T-helper 2 cell treated with Interferon-gamma antibody and Interleukin-4, amounts not matched to agents 100 ng/mL and 5 ng/mL, for 36 hours (primary cell): ENCODE measurements around the gene ZNF627. TPM values are rescaled to one million over a fixed set of nuclear protein-coding genes. Genes with fewer than 3 reads are reported as not detected.
"Not testable (repeated sequence)": the region's sequence is repeated elsewhere in the genome, so short reads cannot be mapped to it uniquely, and the experiment has no call there.

Experiments
- intact Hi-C: fragments of 100-400 bp; cut with micrococcal nuclease; formaldehyde crosslinking; loops from one replicate; pipeline ENCODE4 v1.15.1; 2023
- total RNA-seq: library from RNA; stranded (reverse); gene quantifications from 2 replicates; pipeline ENCODE4 v1.2.3, GENCODE V29; 2022

The ZNF627 gene
- total RNA-seq, 1 donor from 2014 or later = 5.0 TPM

DNA sequence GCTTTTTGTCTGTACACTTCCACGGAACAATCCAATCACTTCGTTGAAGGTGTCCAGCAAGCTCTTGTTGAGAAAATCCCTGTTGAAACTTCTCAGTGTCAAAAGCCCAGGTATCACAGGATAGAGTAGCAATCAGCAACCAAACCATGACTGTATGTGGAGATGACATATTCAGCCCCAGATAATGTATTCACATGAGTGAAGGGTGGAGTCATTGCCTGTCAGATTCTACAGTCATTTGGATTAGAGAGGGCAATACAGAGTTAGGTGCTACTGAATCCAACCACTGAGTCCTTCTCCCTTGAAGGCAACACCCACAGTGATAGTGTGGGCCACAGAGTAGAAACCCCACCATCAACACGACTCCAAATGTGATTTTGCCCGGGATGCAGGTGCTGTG lies 23.3 kb downstream of the ZNF627 start:
- intact Hi-C loops = no loop called here

- intact Hi-C loops = not testable (repeated sequence)
Measured at GRCh38 chr19:11622401-11622800, 25.1 kb downstream of the ZNF627 start.

DNA sequence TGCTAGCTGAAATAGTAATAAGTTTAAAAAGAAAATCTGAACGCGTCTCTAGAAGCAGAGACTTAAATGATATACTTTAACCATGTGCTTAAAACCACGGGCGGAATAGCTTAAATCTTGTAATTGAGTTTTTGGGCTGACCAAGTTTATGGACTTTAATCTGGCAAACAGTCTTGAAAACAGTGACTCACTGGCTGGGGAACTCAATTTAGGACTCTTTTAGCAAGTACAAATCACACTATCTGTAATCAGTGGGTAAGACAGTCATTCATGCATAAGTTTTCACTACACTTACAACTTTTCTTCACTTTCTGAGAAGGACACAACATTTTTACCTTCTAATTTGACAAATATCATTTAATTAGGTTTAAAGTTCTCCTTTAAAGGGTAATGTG lies 26.8 kb downstream of the ZNF627 start:
- intact Hi-C loops = no loop called here

DNA sequence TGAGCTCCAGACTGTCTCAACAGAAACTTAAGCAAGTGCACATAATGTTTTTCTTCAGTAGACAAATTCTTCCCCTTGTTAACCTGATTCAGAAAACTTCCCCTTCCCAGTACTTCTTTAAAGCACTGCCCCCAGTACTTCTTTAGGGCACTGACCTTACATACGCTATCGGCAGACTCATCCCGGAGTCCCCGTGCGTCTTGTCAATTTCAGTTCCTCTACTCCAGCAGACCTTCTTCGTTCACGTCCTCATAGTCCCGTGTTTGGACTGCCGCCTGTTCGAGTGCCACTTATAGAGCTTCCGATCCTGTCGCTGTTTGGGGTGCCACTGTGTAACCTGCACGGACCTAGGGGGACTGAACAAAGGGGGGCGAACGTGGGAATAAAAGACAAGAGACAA lies 29.0 kb downstream of the ZNF627 start:
- intact Hi-C loops = no loop called here

- intact Hi-C loops = no loop called here
Measured at GRCh38 chr19:11633223-11633622, 35.9 kb downstream of the ZNF627 start.

DNA sequence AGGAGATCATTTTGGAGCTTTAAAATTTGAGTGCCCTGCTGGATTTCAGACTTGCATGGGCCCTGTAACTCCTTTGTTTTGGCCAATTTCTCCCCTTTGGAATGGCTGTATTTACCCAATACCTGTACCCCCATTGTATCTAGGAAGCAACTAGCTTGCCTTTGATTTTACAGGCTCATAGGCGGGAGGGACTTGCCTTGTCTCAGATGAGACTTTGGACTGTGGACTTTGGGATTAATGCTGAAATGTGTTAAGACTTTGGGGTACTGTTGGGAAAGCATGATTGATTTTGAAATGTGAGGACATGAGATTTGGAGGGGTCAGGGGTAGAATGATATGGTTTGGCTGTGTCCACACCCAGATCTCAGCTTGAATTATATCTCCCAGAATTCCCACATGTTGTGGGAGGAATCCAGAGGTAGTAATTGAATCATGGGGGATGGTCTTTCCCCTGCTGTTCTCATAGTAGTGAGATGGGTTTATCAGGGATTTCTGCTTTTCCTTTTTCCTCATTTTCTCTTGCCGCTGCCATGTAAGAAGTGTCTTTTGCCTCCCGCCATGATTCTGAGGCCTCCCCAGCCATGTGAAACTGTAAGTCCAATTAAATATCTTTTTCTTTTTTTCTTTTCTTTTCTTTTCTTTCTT lies 36.9 kb downstream of the ZNF627 start:
- intact Hi-C loops = not testable (repeated sequence)

GRCh38 chr19:11639245-11639601 lies 41.9 kb downstream of the ZNF627 start:
- intact Hi-C loops = loop anchor here (1.0 kb wide), 1 partner anchor 42 kb away; the partner anchor contains the start of gene ZNF627

DNA sequence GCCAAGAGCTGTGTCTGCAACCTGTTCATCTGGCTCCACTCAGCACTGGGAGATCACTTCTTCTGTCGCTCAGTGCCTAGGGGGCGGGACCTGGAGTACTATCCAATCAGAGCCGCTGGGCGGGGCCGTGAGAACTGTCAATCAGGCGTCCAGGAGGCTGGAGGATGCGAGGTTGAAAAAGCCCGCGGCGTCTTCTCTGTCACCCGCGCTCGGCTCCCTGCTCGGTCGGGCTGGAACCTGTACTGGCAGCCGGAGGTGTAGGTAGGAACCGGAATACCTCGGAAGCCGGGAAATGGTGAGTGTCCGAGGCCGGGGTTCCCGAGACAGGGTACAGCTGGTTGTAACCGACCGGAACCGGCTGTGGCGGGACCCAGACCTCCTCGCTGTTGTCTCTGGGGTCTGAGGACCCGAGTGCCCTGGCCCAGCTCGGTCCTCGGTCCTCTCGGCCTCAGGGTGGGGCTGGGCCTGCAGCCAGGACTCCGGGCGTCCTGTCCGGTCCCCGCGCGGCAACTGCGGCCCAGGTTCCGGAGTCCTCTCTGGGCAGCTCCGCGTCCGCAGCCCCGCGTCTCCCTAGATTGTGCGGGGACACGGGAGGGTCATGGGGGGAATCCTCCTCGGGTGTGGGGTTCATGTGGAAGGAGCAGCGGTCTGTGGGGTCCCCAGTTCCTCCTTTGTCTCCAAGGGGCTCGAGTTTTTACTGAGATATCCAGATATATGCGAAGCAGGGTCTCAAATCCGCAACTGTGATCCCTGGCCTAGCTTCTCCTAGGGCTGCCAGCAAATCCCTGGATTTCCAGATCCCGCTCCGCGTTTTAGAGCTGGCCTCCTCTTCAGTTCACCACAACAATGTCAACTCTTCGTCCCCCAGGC lies 42.6 kb downstream of the ZNF627 start:
- intact Hi-C loops = loop anchor here (1.0 kb wide), 1 partner anchor 43 kb away; the partner anchor contains the start of gene ZNF627

DNA sequence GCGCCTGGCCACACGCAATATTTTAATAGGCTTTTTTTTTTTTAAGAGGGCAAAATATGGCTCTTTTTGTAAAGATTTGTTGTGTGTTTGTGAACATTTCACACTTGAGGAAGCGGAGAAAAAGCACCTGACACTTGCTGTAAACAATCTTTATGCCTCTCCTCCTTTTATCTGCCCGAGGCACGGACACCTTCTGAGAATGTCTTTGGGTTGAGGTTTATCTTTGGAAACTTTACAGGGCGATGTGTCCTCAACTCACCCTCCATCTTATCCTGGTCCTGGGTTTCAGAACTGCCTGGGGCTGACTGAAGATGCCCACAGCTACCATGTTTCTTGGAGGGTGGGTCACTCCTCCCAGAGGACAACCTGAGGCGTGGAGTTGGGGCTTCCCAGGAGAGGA lies 44.0 kb downstream of the ZNF627 start:
- intact Hi-C loops = no loop called here

DNA sequence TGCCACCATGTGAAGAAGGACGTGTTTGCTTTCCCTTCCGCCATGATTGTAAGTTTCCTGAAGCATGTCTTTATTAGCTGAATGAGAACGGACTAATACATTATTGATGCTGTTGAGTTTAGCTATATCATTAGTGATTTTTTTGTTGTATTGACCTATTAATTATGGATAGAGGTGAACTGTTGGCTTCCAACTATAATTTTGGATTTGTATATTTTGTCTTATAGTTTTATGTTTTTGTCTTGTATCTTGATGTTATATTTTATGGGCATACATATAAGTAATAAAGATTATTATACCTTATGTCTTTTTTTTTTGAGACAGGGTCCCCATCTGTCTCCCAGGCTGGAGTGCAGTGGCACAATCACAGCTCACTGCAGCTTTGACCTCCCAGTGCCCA lies 45.6 kb downstream of the ZNF627 start:
- intact Hi-C loops = no loop called here

DNA sequence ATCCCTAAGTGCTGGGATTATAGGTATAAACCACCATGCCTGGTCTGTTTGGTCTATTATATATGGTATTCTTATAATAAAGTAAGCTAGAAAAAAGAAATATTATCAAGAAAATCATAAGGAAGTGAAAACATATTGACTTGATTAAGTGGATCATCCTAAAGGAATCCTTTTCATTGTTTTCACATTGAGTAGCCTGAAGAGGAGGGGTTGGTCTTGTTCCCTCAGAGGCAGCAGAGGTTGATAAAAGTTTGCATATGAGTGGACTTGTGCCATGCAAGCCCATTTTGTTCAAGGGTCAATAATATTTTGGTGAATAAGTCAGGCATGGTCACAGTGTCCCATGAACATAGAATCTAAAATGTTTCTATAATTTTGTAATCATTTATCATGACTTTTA lies 52.7 kb downstream of the ZNF627 start:
- intact Hi-C loops = no loop called here

DNA sequence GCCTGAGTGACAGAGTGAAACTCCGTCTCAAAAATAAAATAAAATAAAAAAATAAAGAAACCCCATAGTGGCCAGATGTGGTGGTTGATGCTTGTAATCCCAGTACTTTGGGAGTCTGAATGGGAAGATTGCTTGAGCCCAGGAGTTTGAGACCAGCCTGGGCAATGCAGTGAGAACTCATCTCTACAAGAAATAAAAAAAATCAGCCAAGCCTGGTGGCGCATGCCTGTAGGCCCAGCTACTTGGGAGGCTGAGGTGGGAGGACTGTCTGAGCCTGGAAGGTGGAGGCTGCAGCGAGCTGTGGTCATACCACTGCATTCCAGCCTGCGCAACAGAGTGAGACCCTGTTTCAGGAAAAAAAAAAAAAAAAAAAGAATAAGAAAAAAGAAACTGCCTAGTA lies 53.8 kb downstream of the ZNF627 start:
- intact Hi-C loops = no loop called here

DNA sequence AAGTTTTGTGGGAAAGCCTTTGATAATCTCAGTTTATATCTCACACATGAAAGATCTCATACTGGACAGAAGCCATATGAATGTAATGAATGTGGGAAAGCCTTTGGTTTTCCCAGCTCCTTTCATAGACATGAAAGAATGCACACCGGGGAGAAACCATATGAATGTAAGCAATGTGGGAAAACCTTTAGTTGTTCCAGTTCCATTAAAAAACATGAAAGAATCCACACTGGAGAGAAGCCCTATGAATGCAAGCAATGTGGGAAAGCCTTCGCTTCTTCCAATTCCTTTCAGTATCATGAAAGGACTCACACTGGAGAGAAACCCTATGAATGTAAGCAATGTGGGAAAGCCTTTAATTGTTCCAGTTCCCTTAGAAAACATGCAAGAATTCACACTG lies 54.8 kb downstream of the ZNF627 start:
- intact Hi-C loops = no loop called here

GRCh38 chr19:11652492-11652891 lies 55.2 kb downstream of the ZNF627 start:
- intact Hi-C loops = no loop called here

GRCh38 chr19:11656535-11656934 lies 59.3 kb downstream of the ZNF627 start:
- intact Hi-C loops = no loop called here

DNA sequence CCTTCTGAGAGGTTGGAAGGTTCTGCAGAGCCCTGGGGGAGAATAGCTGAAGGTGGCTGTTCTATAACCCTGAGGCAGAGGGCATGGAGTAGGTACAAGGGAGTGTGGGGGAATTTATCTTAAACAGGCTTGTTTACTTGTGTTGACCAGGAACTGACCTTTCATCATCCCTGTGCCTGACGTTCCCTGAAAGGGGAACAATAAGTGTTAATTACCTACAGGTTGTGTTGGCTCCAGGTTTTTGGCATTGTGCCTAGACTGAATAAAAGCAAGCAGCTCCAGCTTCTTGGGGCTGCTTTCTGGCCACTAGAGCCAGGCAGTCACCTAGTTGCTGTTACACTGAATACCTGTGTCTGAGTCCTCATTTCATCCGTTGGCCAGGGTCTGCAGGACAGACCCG lies 60.0 kb downstream of the ZNF627 start:
- intact Hi-C loops = no loop called here

- intact Hi-C loops = no loop called here
Measured at GRCh38 chr19:11658970-11659369, 61.7 kb downstream of the ZNF627 start.

GRCh38 chr19:11659612-11660011 lies 62.3 kb downstream of the ZNF627 start:
- intact Hi-C loops = no loop called here

DNA sequence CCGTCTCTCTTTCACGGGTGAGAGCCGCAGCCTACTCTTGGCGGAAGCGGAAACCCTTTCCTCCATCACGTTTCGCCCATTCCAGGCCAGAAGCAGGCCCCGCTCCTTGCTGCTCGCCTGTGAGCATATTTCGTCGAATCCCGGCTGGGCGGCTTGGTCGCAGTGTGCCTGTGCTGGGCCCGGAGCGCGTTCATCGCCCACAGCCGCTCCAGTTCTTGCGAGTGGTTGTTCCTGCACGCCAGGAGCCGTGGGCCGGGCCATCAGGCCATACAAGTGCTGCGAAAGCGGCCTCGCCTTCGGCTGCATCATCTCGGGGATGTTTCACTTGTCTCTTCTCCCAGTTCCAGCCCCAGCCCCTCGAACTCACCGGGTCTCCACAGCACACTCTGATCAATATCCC lies 65.0 kb downstream of the ZNF627 start:
- intact Hi-C loops = no loop called here

GRCh38 chr19:11663181-11663591 lies 65.9 kb downstream of the ZNF627 start:
- intact Hi-C loops = no loop called here
